ENCODE measurements around the gene NXT1.

GRCh38 chr20:23343590-23343989 is 7.0 kb upstream of the NXT1 start:
- TF ChIP-seq, protein P1, sequence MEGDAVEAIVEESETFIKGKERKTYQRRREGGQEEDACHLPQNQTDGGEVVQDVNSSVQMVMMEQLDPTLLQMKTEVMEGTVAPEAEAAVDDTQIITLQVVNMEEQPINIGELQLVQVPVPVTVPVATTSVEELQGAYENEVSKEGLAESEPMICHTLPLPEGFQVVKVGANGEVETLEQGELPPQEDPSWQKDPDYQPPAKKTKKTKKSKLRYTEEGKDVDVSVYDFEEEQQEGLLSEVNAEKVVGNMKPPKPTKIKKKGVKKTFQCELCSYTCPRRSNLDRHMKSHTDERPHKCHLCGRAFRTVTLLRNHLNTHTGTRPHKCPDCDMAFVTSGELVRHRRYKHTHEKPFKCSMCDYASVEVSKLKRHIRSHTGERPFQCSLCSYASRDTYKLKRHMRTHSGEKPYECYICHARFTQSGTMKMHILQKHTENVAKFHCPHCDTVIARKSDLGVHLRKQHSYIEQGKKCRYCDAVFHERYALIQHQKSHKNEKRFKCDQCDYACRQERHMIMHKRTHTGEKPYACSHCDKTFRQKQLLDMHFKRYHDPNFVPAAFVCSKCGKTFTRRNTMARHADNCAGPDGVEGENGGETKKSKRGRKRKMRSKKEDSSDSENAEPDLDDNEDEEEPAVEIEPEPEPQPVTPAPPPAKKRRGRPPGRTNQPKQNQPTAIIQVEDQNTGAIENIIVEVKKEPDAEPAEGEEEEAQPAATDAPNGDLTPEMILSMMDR (IDR thresholded peaks at IDR 0.05; ENCODE audit: borderline replicate concordance, extremely low read depth, low read length, poor library complexity, severe bottlenecking) = no peak
- no peak for TF ChIP-seq EZH2 (IDR thresholded peaks at IDR 0.05; ENCODE audit: borderline replicate concordance, low read depth, low read length, severe bottlenecking)

Data from DND-41 (cell line).